Measurements from ENCODE around the gene RSF1.

RSF1 gene

DNA sequence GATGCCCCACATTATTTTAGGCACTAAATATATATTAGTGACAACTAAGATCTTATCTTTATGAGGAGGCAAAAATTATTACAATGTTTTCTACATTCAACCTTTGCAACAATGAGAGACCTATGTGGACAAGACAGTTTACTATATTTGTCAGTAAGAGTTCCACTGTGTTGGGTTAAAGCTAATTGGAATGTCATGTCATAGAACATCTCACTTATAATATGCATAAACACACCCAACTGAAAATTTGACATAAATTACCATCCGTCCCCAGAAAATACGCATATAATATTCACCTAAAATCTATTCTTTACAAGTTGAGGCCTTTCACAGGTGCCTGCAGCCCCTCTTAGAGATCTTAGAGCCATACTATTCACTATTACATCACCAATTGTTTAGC lies 84.0 kb downstream of the RSF1 start:
- DNase-seq: no peak

DNA sequence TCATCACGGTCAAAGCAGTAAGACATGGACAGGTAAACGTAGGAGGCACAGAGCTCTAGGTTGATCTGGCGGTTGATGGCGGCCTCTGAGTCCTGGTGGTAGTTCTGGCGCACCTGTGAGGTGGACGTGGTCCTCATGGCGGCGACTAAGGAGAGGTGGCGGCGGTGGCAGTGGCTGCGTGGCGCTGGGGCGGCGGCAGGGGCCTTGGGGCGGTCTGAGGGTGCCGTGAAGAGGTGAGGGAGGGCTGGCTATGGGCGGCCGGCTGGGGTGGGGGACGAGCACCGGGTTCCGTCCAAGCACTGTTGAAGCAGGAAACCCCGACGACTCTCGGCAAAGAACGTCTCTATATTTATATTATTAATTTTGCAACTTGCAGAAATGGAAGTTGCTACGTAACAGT lies 85.6 kb downstream of the RSF1 start:
- no peak for DNase-seq

DNA sequence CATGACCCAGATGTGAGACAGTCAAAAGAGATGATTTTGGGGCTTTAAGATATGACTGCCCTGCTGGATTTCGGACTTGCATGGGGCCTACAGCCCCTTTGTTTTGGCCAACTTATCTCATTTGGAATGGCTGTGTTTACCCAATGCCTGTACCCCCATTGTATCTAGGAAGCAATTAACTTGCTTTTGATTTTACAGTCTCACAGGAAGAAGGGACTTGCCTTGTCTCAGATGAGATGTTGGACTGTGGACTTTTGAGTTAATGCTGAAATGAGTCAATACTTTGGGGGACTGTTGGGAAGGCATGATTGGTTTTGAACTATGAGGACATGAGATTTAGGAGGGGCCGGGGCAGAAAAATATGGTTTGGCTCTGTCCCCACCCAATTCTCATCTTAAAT lies 88.4 kb downstream of the RSF1 start:
- DNase-seq: no peak

GRCh38 chr11:77730789-77731188 lies 89.7 kb downstream of the RSF1 start:
- DNase-seq: no peak

- no peak for DNase-seq
Measured at GRCh38 chr11:77729063-77729462, 91.5 kb downstream of the RSF1 start.

- DNase-seq: no peak
Measured at GRCh38 chr11:77728203-77728786, 92.2 kb downstream of the RSF1 start.

- DNase-seq: no peak
Measured at GRCh38 chr11:77726524-77726923, 94.0 kb downstream of the RSF1 start.

DNA sequence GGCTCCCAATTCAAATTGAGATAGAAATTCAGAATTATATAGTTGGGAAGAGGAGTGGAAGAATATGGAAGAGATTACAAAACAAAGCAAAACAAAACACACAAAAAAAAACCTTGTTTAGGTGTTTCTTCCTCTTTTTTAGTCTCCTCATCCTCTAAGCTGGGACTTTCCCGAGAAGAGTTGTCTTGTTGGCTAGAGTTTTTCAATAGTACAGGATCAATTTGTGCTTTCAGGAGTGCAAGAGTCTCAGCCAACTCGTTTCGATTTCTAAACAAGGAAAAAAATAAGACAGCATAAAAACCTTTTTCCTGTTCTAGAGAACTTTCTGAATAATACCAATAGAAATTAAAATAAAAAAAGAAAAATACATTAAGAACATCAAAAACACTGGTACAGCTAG lies 95.1 kb downstream of the RSF1 start:
- DNase-seq: no peak

DNA sequence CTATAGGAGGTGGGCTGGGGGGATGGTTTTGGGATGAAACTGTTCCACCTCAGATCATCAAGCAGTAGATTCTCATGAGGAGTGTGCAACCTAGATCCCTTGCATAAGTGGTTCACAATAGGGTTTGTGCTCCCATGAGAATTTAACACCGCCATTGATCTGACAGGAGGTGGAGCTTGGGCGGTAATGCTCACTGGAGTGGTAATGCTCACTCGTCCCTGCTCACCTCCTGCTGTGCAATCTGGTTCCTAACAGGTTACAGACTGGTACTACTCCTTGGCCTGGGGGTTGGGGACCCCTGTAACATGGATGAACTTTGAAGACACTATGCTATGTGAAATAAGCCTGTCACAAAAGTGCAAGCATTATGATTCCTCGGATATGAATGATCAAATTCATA lies 95.9 kb downstream of the RSF1 start:
- DNase-seq: no peak

GRCh38 chr11:77723024-77723423 lies 97.5 kb downstream of the RSF1 start:
- no peak for DNase-seq

GRCh38 chr11:77710358-77710757 lies 110.2 kb downstream of the RSF1 start:
- DNase-seq: no peak

GRCh38 chr11:77705876-77706579 lies 114.5 kb downstream of the RSF1 start:
- DNase-seq: no peak

DNA sequence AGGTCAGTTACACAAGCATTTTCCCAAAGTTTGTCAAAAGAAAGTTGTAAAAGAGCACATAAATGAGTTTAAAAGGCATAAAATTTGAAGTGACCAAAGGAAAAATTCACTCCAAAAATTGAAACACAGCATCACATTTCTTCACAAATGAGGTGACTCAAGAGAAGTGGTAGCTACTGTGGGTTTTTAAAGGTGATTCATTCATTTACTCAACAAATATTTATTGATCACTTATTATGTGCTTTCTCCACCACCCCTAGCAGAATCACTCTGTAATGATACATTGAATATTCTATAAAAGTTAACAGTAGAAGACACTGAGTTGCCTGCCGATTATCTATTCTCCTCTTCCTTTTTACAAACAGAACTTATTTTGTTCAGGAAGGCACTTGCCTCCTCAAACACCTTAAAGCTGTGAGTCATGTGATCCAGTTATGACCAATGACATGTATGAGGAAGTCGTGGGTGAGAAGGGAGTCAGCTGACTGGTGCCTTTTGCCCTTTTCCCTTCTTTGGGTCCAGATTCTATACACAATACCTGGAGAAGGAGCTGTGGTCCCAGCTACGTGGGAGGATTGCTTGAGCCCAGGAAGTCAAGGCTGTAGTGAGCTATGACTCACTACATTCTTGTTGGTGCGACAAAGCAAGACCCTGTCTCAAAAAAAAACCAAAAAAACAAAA lies 115.2 kb downstream of the RSF1 start:
- no peak for DNase-seq

GRCh38 chr11:77704029-77704428 lies 116.5 kb downstream of the RSF1 start:
- DNase-seq: no peak

DNA sequence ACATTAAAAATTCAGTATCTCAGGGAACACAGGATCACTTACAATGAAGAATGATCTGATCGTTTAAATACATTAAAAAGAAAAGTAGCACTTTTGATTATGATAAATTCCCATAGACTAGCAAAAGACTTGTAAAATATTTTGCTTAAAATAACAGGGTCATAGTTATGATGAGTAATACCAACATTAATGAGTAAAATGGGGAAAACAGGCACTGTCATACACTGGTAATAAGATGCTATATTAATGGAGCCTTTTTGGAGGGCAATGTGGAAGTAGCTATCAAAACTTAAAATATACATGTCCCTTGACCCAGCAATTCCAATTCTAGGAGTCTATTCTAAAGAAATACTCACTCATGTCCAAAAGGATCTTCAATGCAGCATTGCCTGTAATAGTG lies 121.1 kb downstream of the RSF1 start:
- no peak for DNase-seq

GRCh38 chr11:77698896-77699295 lies 121.6 kb downstream of the RSF1 start:
- no peak for DNase-seq

DNA sequence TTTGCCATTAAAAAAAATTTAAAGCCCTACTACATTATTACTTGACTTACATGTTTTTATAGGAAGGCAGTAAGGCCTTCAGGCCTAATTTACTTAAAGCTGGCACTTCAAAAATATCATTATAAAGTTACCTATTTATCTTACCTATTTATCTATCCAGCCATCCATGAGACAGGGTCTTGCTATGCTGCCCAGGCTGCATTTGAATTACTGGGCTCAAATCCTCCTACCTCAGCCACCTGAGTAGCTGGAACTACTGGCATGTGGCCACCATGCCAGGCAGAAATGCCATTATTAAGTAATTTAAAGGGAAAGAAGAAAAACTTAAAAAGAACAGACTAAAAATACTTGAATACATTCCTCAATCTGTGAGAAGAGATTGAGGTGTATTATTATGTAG lies 122.7 kb downstream of the RSF1 start:
- no peak for DNase-seq

GRCh38 chr11:77695417-77695816 lies 125.1 kb downstream of the RSF1 start:
- DNase-seq: no peak

DNA sequence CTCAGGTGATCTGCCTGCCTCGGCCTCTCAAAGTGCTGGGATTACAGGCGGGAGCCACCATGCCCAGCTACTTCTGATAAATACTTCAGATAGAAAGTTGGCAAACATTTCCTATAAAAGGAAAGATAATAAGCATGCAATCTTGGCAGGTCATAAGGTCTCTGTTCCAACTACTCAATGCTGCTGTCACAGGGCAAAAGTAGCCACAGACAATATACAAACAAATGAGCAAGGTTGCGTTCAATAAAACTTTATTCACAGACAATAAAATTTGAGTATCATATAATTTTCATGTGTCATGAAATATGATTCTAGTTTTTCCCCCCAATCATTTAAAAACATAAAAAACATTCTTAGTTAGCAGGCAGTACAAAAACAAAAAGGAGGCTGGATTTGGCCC lies 129.9 kb downstream of the RSF1 start:
- no peak for DNase-seq

GRCh38 chr11:77687088-77687487 lies 133.4 kb downstream of the RSF1 start:
- DNase-seq: no peak

- DNase-seq: no peak
Measured at GRCh38 chr11:77677138-77677537, 143.4 kb downstream of the RSF1 start.

DNA sequence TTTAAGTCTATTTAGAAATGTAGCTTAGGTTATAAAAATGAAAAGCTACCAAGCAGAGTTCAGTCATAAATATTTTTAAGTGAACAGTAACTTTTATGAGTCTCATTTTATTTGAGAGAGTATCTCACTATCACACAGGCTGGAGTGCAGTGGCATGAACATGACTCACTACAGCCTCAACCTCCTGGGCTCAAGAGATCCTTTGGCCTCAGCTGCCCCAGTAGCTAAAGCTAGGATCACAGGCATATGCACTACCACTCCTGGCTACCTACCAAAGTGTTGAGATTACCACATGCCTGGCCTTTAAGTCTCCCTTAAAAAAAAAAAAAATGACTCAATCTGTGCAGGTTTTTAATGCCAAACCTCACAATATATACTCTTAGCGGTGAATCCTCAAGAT lies 148.3 kb downstream of the RSF1 start:
- DNase-seq: no peak

GRCh38 chr11:77669848-77670511 lies 150.5 kb downstream of the RSF1 start:
- no peak for DNase-seq

DNA sequence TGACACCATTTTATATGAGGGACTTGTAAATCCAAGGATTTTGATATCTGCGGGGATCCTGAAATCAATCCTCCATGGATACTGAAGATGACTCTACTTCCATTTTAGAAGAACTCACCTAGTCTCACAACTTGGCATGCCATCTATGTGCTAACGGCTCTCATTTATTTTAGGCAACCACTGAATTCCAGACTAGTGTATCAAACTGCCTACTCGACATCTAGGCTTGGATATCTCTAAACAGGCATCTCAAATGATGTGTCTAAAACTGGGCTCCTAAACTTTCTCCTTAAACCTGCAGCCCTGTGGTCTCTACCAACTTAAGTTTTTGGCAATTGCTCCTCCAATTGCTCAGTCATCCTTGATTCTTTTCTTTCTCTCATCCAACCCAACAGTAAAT lies 151.8 kb downstream of the RSF1 start:
- no peak for DNase-seq

Measured in NCI-H1930 (cell line).